Esophagus muscularis mucosa (tissue), 3 donors: Measurements from ENCODE around the gene HSBP1.

Experiments used
- CTCF ChIP-seq, 3 experiments: fragments of 200-600 bp in 2 of 3; fragments of 450-650 bp in 1 of 3; sonication (generic) in 2 of 3; IDR thresholded peaks; one replicate each; pipeline ENCODE4 v1.5.1; 2017 to 2019; ENCODE audit warnings: antibody characterized with exemption in 3 of 3, mild to moderate bottlenecking in 2 of 3, moderate library complexity in 1 of 3
- POLR2A ChIP-seq: fragments of 450-650 bp; IDR thresholded peaks from one replicate; pipeline ENCODE4 v1.6.1; 2017; ENCODE audit warnings: antibody characterized with exemption, moderate library complexity, mild to moderate bottlenecking, low read depth
- POLR2AphosphoS5 ChIP-seq, 2 donors: sonication (generic); formaldehyde crosslinking; IDR thresholded peaks; one replicate each; pipeline ENCODE4 v1.6.1; 2017; ENCODE audit warnings: antibody characterized with exemption in 2 of 2

GRCh38 chr16:83802135-83802534, 5.6 kb upstream of the HSBP1 start:
- no peak for TF ChIP-seq POLR2AphosphoS5 (IDR thresholded peaks at IDR 0.05)
- TF ChIP-seq CTCF (IDR thresholded peaks at IDR 0.05), result no peak
- no peak for TF ChIP-seq POLR2A
